Nephron progenitor cell (in vitro differentiated cells): Measurements from ENCODE around the gene GCLC.

Experiments used
- DNase-seq: peaks from one replicate; pipeline ENCODE4 v3.0.0; 2021
- H3K27ac Mint-ChIP-seq: 2 replicates; pipeline ENCODE4 v1.8.0; 2021; ENCODE audit warnings: mild to moderate bottlenecking, moderate library complexity, mixed read lengths
- H3K27me3 Mint-ChIP-seq: 2 replicates; pipeline ENCODE4 v1.8.0; 2021; ENCODE audit warnings: mild to moderate bottlenecking, low read depth, mixed read lengths; ENCODE audit not compliant: poor library complexity
- H3K36me3 Mint-ChIP-seq: 2 replicates; pipeline ENCODE4 v1.8.0; 2021; ENCODE audit warnings: low read depth, mixed read lengths
- H3K4me1 Mint-ChIP-seq: 2 replicates; pipeline ENCODE4 v1.8.0; 2021; ENCODE audit warnings: mixed read lengths
- H3K4me3 Mint-ChIP-seq: 2 replicates; pipeline ENCODE4 v1.8.0; 2021; ENCODE audit warnings: mild to moderate bottlenecking, moderate library complexity, mixed read lengths
- H3K9me3 Mint-ChIP-seq: 2 replicates; pipeline ENCODE4 v1.8.0; 2021; ENCODE audit warnings: mild to moderate bottlenecking, moderate library complexity, mixed read lengths
- TF ChIP-seq, protein P1 (sequence below): fragments of 200-600 bp; sonication (generic); IDR thresholded peaks from 2 replicates; pipeline ENCODE4 v1.5.0; 2021; ENCODE audit warnings: antibody characterized with exemption

GCLC gene

DNA sequence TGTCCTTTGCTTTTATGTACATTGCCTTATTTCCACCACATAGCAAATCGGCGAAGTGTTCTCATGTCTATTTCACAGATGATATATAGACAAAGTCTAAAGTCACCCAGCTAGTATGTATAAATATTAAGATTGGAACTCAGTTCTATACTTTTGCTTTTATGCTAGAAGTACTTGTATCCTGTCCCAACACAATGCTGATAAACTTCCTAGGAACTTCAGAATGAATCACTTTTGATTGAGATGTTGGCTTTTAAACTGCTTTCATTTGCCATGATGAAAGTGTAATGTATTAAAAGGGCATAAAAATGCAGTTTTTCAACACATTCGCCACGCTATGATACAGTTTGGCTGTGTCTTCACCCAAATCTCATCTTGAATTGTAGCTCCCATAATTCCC, 50.8 kb downstream of the GCLC start:
- DNase-seq = no peak
- Mint-ChIP-seq H3K27me3 (peaks cover 5% of the 10 kb centered on the region), H3K9me3 (peaks cover 17% of the 10 kb centered on the region), H3K4me1 (no peaks in the 10 kb centered on the region), H3K27ac (no peak overlapping the region), H3K4me3 (no peak overlapping the region), H3K36me3 (peaks cover 12% of the 10 kb centered on the region)
- TF ChIP-seq, protein P1, sequence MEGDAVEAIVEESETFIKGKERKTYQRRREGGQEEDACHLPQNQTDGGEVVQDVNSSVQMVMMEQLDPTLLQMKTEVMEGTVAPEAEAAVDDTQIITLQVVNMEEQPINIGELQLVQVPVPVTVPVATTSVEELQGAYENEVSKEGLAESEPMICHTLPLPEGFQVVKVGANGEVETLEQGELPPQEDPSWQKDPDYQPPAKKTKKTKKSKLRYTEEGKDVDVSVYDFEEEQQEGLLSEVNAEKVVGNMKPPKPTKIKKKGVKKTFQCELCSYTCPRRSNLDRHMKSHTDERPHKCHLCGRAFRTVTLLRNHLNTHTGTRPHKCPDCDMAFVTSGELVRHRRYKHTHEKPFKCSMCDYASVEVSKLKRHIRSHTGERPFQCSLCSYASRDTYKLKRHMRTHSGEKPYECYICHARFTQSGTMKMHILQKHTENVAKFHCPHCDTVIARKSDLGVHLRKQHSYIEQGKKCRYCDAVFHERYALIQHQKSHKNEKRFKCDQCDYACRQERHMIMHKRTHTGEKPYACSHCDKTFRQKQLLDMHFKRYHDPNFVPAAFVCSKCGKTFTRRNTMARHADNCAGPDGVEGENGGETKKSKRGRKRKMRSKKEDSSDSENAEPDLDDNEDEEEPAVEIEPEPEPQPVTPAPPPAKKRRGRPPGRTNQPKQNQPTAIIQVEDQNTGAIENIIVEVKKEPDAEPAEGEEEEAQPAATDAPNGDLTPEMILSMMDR = no peak

DNA sequence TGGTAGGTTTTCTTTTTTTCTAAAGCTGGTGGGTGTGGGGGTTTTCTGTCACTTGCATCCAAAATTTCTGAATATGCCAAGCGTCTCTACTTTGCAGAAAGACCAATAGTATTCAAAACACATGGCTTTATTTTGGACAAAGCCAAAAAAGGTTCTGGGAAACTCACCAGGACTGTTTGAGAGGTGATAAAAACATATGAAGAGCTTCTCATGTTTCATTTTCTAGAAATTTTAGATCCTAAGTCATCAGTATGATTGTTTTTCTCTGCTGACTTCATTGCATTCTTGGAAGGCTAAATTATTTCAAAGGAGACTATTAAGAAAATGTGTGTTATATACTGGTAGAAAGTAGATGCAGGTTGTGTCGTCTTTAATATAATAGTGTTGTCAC, 51.3 kb downstream of the GCLC start:
- Mint-ChIP-seq H3K4me1 (no peaks in the 10 kb centered on the region), H3K36me3 (peaks cover 8% of the 10 kb centered on the region), H3K4me3 (no peak overlapping the region), H3K27ac (no peak overlapping the region), H3K27me3 (peaks cover 7% of the 10 kb centered on the region), H3K9me3 (peaks cover 19% of the 10 kb centered on the region)
- TF ChIP-seq, protein P1 = no peak
- no peak for DNase-seq

DNA sequence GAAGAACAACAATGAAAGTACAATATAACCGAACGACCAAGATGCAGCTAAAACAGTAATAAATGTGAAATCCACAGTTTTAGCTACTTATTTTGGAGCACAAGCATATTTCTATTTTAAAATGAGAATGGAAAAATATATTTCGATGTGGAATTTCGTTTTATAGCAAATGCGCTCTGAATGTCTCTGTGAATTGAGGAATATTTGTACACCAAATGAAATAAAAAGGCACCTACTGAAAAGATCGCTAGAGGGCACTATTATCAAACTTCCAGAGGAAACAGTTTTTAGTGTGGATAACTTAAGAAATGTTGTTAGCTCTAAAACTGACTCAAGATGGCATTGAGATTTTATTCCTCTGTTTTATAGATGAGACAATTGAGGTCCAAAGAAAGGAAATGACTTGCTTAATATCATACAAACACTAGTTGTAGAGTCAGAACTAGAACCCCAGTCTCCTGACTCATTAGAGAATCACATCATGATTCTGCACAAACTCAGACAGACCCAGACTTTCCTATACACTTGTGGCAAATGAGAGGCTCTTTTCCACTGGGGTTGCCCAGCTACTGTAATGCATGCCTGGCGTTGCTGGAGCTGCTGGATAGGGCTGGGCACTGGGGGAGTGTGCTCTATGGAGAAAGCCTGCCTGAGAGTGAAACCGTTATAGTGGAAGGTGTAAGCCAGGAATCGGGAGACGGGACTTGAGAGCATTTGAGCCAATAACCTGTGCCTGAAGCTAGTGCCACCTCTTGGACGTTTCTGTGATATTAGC, 51.9 kb downstream of the GCLC start:
- H3K36me3 Mint-ChIP-seq = peaks cover 2% of the 10 kb centered on the region
- H3K9me3 Mint-ChIP-seq = peaks cover 21% of the 10 kb centered on the region
- H3K4me1 Mint-ChIP-seq = no peaks in the 10 kb centered on the region
- DNase-seq = no peak
- H3K27ac Mint-ChIP-seq = no peak overlapping the region
- H3K4me3 Mint-ChIP-seq = no peak overlapping the region
- TF ChIP-seq, protein P1 = peak; percentile 77
- peaks cover 10% of the 10 kb centered on the region for H3K27me3 Mint-ChIP-seq

DNA sequence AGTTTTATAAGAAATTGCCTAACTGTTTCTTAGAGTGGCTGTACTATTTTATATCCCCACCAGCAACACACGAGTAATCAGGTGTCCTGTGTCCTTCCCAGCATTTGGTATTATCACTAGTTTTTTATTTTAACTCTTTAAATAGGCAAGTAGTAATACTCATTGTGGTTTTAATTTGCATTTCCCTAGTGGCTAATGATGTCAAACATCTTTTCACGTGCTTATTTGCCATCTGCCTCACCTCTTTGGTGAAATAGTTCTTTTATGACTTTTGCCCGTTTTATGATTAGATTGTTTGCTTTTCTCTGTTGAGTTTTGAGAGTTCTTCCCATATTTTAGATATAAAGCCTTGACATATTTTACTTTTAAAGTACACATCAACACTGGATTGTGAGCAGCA, 57.8 kb downstream of the GCLC start:
- H3K9me3 Mint-ChIP-seq = peaks cover 21% of the 10 kb centered on the region
- peaks cover 14% of the 10 kb centered on the region for H3K4me1 Mint-ChIP-seq
- H3K36me3 Mint-ChIP-seq = no peaks in the 10 kb centered on the region
- H3K27me3 Mint-ChIP-seq = peaks cover 15% of the 10 kb centered on the region
- H3K27ac Mint-ChIP-seq = no peak overlapping the region
- no peak overlapping the region for H3K4me3 Mint-ChIP-seq
- DNase-seq = no peak
- TF ChIP-seq, protein P1 = no peak

DNA sequence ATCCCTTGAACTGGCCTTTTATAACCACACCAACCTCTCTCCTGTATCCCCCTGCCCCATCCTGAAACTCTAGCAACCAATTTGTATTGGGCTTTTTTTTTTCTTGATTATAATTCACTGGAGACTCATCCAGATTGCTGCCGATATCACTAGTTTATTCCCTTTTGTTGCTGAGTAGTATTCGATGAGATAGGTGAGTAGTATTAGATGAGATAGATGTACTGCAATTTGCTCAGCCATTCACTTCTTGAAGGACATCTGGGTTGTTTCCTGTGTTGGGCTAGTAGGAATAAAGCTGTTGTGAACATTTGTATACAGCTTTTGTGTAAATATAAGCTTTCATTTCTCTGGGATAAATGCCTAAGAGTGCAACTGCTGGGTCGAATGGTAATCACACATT, 58.2 kb downstream of the GCLC start:
- Mint-ChIP-seq H3K9me3 (peaks cover 21% of the 10 kb centered on the region), H3K4me1 (peaks cover 14% of the 10 kb centered on the region), H3K27ac (no peak overlapping the region), H3K36me3 (no peaks in the 10 kb centered on the region), H3K27me3 (peaks cover 15% of the 10 kb centered on the region), H3K4me3 (no peak overlapping the region)
- no peak for DNase-seq
- TF ChIP-seq, protein P1 = no peak
